OCI-LY3 (cell line): ENCODE results near the gene BLM.

Experiments used
- CTCF ChIP-seq: fragments of 200-600, 300-600 bp; sonication (generic); IDR thresholded peaks from 2 replicates; pipeline ENCODE4 v1.5.1; 2014; ENCODE audit warnings: antibody characterized with exemption, low read length, low read depth
- EZH2phosphoT487 ChIP-seq: fragments of 200-600 bp; shearing (Covaris generic); IDR thresholded peaks from 2 replicates; pipeline ENCODE4 v1.6.1; 2018; ENCODE audit warnings: antibody characterized with exemption, mixed run types, low read depth

GRCh38 chr15:90787881-90788280 lies 70.7 kb downstream of the BLM start:
- TF ChIP-seq CTCF: no peak
- no peak for TF ChIP-seq EZH2phosphoT487
